Measurements from ENCODE around the gene IQCH. TPM values are rescaled to one million over a fixed set of nuclear protein-coding genes. Genes with fewer than 3 reads are reported as not detected.

IQCH gene
- total RNA-seq, 4 donors from 2014 or later, result 0.66 to 3.0 (median 2.0) TPM

DNA sequence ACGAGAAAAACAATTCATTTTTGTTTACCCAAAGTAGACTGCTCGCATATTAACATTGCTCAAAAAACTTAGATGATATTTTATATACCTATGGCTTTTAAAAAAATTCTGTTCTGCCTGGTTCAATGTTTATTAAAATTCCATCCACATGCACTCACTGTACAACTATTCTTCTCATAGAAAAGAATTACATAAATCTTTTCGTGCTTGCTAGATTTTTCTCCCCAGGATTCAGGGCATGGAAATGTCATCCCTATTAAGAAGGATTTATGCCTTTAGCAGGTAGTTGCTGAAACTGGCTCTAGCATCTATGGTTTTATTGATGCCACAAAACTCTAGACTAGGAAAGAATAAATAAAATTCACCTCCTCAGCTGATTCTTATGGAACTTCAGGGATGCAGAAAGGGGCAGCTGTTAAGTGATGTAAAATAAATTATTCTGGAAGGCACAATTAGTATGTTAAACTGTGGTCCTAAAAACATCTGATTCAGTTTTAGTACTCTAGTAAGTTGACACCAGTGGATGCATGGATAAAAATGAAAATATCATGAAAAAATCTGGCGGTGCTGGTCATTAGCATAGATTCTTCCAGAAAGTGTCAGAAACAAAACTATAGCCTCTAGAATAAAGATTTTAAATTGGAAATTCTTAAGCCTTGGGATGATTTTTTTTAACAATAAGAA is 41.8 kb upstream of the IQCH start:
- WGBS, 2 donors, result 71% methylated on average over 4 of the region's 4 CpGs
- TF ChIP-seq POLR2A (IDR thresholded peaks at IDR 0.05) (no peak), EP300 (IDR thresholded peaks at IDR 0.05) (no peak)
- TF ChIP-seq, protein P1, sequence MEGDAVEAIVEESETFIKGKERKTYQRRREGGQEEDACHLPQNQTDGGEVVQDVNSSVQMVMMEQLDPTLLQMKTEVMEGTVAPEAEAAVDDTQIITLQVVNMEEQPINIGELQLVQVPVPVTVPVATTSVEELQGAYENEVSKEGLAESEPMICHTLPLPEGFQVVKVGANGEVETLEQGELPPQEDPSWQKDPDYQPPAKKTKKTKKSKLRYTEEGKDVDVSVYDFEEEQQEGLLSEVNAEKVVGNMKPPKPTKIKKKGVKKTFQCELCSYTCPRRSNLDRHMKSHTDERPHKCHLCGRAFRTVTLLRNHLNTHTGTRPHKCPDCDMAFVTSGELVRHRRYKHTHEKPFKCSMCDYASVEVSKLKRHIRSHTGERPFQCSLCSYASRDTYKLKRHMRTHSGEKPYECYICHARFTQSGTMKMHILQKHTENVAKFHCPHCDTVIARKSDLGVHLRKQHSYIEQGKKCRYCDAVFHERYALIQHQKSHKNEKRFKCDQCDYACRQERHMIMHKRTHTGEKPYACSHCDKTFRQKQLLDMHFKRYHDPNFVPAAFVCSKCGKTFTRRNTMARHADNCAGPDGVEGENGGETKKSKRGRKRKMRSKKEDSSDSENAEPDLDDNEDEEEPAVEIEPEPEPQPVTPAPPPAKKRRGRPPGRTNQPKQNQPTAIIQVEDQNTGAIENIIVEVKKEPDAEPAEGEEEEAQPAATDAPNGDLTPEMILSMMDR (IDR thresholded peaks at IDR 0.05), result no peak
- no peak for DNase-seq (ENCODE audit: low spot score in 2 of 2)
- H3K27ac ChIP-seq, result no peak overlapping the region
- no peaks in the 10 kb centered on the region for H3K4me1 ChIP-seq
- no peaks in the 10 kb centered on the region for H3K9me3 ChIP-seq
- H3K27me3 ChIP-seq, result no peaks in the 10 kb centered on the region
- no peak overlapping the region for H3K4me3 ChIP-seq
- H3K36me3 ChIP-seq, result peaks cover 0 to 27% (median 0%) of the 10 kb centered on the region in 3 donors

DNA sequence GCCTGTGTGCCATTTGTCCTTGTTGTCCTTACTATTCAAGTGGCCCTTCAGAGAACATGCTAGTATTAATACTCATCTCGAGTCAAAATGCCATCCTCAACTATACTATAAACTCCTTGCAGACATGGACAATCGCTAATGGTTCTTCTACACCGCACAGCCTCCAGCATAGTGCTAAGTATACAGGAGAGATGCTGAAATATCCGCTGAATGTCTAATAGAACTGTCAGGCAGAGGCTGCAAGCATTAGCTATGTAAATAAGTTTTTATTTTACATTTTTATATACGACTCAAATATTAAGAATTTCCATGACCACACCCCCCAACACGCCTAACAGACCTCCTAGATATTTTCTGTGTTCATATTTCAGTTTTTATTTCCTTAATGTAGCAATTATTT is 39.5 kb upstream of the IQCH start:
- no peaks in the 10 kb centered on the region for H3K9me3 ChIP-seq
- no peak overlapping the region for H3K4me3 ChIP-seq
- no peaks in the 10 kb centered on the region for H3K4me1 ChIP-seq
- H3K27ac ChIP-seq, result no peak overlapping the region
- no peak for TF ChIP-seq EP300 (IDR thresholded peaks at IDR 0.05)
- no peak for TF ChIP-seq POLR2A (IDR thresholded peaks at IDR 0.05)
- TF ChIP-seq, protein P1 (IDR thresholded peaks at IDR 0.05), result no peak
- peaks cover 0 to 16% (median 0%) of the 10 kb centered on the region in 3 donors for H3K36me3 ChIP-seq
- DNase-seq (ENCODE audit: low spot score in 2 of 2), result no peak
- H3K27me3 ChIP-seq, result no peaks in the 10 kb centered on the region
- WGBS, 2 donors, result 89 to 94% methylated on average over 6 of the region's 6 CpGs

DNA sequence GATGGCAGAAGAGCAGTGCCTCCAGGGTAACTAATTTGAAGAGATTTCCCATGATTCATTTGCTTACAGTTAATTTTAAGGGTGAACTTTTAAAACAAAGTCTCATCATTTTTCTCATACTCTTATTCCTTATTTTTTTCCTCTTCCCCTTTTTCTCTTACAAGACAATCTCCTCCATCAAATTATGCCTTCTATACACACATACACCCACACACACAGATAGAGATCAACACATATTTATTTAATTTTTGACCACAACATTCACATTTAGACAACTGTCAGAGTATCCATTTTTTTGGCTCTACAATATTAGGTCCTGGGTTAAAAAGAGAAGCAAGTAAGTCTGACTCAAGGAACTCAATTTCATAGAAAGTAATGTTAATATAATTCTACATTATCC is 37.7 kb upstream of the IQCH start:
- Histone ChIP-seq H3K27me3 (no peaks in the 10 kb centered on the region), H3K36me3 (peaks cover 0 to 19% (median 0%) of the 10 kb centered on the region in 3 donors), H3K4me3 (no peak overlapping the region), H3K9me3 (no peaks in the 10 kb centered on the region), H3K4me1 (no peaks in the 10 kb centered on the region), H3K27ac (no peak overlapping the region)
- DNase-seq (ENCODE audit: low spot score in 2 of 2), result no peak
- TF ChIP-seq, protein P1 (IDR thresholded peaks at IDR 0.05), result no peak
- no peak for TF ChIP-seq EP300 (IDR thresholded peaks at IDR 0.05)
- TF ChIP-seq POLR2A (IDR thresholded peaks at IDR 0.05), result no peak

DNA sequence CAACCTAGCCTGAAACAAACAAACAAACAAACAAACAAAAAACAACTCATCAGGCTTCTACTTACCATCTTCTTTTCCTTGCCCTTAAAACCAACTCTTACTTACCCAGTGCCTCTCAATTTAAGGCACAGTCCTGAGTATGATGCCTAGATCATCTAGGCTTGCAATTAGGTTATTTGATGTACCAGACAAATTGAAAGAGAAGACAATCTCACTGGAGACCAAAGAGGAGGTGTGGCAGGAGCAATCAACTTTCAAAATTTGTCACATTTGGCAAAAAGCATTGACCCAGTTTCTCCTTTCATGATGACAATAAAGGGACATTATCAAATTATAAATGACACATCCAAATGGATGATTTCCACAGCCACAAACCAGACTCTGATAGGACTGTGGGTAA is 36.2 kb upstream of the IQCH start:
- Histone ChIP-seq H3K27ac (no peak overlapping the region), H3K4me1 (no peaks in the 10 kb centered on the region), H3K36me3 (peaks cover 0 to 19% (median 0%) of the 10 kb centered on the region in 3 donors), H3K9me3 (no peaks in the 10 kb centered on the region), H3K4me3 (no peak overlapping the region), H3K27me3 (no peaks in the 10 kb centered on the region)
- no peak for TF ChIP-seq EP300 (IDR thresholded peaks at IDR 0.05)
- TF ChIP-seq, protein P1 (IDR thresholded peaks at IDR 0.05), result no peak
- TF ChIP-seq POLR2A (IDR thresholded peaks at IDR 0.05), result no peak
- DNase-seq (ENCODE audit: low spot score in 2 of 2), result no peak

DNA sequence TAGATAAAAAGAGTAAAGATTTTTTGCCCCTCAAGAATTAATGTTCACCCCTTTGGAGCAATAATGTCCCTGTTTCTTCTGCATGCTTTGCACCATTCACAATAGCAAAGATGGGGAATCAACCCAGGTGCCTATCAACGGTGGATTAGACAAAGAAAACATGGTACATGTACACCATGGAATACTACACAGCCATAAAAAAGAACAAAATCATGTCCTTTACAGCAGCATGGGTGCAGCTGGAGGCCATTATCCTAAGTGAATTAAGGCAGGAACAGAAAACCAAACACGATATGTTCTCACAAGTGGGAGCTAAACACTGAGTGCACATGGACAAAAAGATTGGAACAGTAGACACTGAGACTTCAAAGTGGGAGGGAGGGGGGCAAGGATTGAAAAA is 35.3 kb upstream of the IQCH start:
- WGBS, 2 donors, result 96 to 100% methylated on average over 2 of the region's 2 CpGs
- DNase-seq (ENCODE audit: low spot score in 2 of 2), result no peak
- TF ChIP-seq POLR2A (IDR thresholded peaks at IDR 0.05) (no peak), EP300 (IDR thresholded peaks at IDR 0.05) (no peak)
- TF ChIP-seq, protein P1 (IDR thresholded peaks at IDR 0.05), result no peak
- Histone ChIP-seq H3K36me3 (peaks cover 0 to 17% (median 0%) of the 10 kb centered on the region in 3 donors), H3K4me1 (no peaks in the 10 kb centered on the region), H3K27ac (no peak overlapping the region), H3K27me3 (no peaks in the 10 kb centered on the region), H3K9me3 (no peaks in the 10 kb centered on the region), H3K4me3 (no peak overlapping the region)

All from tibial nerve (tissue), 4 donors.